SKM-1 (cell line): ENCODE measurements around the gene DNAJC15.
A peak's percentile ranks its signal among the peaks of the same experiment; 100 is the strongest.

Source experiments
- DNase-seq: peaks from one replicate; lab custom pipeline; 2025; ENCODE audit not compliant: unreplicated experiment; lab: John Stamatoyannopoulos, UW

Gene DNAJC15

GRCh38 chr13:43081866-43082265 is 58.5 kb downstream of the DNAJC15 start:
- no peak for DNase-seq

DNA sequence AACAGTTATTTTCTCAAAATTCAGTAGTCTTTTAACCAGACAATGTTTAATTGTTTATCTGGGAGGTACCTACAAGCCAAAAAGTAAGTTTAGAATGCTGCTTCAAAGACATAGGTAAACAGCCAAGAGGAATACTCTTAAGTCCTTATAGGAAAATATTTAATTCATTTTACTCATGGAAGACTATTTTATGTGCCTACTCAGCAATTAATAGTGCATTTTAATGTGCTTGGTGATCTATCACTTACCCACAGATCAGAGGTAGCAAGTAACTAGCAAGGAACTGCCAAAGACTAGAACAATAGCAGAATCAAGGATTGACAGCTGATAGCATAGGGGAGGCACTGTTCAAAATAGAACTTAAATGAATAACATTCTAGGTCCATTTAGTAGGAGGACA is 60.4 kb downstream of the DNAJC15 start:
- no peak for DNase-seq

- DNase-seq: peak; percentile 7
These were observed 62.2 kb downstream of the DNAJC15 start for GRCh38 chr13:43085545-43085944.

DNA sequence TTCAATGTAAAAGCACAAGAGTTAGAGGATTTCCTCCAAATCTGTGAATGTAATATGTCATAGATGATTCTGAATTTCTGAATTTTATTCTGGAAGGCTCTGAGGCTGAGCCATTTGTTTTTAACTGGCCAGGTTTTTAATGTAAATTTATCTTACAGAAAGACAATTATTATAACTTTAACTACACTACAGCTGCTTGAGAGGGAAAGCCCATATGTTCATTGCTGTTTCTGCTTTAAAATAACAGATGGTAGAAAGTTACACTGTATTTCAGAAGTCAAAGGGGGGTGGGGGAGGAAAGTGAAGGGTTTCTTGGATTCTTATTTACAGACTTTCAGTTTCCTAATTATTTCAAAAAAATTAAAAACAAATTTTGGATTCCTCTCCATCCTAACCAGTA is 62.8 kb downstream of the DNAJC15 start:
- no peak for DNase-seq

DNA sequence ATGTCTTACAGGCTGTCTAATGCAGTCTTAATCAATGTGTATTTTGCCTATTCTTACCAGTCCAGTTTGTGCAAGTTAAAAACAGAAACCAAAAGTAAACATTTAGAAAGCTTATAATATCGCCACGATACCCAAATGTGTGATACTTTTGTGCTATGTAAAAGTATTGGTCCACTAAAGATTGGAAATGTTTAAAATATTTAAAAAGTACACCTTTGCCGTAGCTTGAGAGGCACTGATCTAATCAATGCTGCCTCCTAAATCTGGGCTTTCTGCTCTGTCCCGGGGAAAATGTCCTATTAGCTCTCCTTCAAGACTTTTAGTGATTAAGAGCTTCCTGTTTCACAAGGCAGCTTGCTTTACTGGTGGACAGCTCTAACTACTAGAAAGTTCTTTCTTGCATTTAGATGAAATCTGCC is 64.7 kb downstream of the DNAJC15 start:
- DNase-seq: no peak

GRCh38 chr13:43089912-43090498 is 66.6 kb downstream of the DNAJC15 start:
- DNase-seq: no peak

DNA sequence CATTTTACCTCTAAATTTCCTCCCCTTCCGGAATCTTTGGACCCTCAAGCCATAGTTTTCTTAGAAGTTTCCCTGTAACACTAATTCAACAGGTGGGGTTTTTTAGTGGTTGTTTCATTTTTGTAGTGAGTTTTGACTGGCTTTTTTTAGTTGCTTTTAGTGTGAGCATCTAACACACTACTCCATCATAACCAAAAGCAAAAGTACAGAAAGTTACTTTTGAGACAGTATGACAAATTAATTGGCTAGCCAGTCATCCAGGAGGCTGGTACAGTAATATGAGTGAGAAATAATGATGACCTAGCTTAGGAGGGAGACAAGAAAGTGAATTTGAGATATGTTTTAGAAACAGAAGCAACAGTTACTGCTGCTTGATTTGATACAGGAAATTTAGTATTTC is 71.5 kb downstream of the DNAJC15 start:
- no peak for DNase-seq

GRCh38 chr13:43095771-43096719 is 72.7 kb downstream of the DNAJC15 start:
- no peak for DNase-seq

GRCh38 chr13:43100667-43101066 is 77.3 kb downstream of the DNAJC15 start:
- DNase-seq: no peak

DNA sequence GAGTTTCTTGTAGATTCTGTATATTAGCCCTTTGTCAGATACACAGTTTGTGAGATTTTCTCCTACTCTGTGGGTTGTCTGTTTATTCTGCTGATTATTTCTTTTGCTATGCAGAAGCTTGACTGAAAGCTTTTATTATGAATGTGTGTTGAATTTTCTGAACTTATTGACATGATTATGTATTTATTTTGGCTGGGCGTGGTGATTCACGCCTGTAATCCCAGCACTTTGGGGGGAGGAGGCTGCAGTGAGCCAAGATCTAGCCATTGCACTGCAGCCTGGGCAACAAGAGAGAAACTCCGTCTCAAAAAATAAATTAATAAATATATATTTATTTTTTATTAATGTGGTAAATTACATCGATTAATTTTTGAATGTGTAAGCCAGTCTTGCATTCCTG is 78.9 kb downstream of the DNAJC15 start:
- DNase-seq: no peak

DNA sequence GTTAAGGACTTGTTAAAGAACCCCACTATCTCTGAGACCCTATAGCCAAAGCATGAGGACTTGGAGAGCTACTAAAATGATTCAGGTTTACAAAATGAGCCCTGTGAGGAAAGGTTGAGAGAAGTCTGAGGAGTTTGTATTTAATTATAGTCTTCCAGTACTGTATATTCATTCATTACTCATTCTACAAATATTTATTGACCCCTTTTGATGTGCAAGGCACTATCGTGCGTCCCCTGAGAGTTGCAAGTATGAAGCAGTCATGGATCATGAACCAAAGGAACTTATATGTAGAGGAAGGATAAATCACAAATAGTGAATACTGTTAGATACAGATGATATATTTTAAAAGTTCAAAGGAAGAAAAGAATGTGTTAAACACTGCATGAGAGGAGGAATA is 84.4 kb downstream of the DNAJC15 start:
- no peak for DNase-seq

DNA sequence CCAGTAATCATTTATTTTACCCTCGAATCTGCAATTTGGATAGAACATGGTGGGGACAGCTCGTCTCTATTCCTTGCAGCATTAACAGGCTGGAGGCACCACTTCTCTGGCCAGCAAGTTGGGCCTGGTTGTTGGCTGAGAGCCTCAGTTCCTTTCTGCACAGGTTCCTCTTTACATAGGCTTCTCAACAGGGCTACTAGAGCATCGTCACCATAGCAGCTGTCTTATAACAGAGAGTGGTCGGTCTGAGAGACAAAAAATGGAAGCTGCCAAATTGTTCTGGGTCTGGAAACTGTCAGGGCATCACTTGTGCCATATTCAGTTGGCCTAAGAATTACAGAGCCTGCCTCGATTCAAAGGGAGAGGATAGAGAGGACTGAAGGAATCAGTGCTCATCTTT is 86.7 kb downstream of the DNAJC15 start:
- no peak for DNase-seq

- DNase-seq: no peak
These were observed 87.3 kb downstream of the DNAJC15 start for GRCh38 chr13:43110658-43111057.

DNA sequence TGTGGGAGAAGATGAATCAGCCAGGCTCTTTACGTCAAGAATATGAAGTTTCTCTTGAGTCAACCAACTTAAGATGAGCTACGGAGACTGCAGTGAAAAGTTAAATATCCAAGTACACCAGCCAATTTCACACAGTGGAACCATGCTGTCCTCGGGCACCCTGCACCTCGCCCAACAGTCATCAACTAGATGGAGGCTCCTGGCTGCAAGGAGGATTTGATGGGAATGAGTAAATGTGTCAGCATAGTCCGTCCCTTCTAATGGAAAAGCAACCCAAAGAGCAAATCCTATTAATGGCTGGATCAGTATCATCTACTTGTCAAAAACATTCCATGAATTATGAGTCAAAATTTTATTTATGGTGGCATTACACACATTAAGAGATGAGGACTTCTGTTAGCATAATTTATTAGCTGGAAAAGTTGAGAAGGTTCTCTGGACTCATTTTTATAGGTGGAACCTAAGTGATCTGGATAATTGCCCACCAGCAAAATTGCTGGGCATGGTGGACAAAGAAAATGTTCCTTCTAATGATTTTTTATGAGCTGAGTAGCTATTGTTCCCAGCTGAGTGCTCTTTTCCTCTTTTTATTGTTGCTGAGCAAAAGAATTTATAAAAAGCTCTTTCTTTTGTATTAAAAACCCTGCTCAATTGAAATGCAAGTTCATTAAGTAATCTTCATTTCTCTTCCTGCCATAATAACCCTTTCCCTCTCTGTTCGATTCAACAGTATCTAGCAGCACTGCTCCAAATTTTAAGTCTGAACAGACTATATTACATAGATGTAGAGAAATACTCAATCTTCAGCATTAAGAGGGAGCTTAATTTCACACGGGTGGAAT is 88.4 kb downstream of the DNAJC15 start:
- DNase-seq: no peak

GRCh38 chr13:43113603-43114002 is 90.2 kb downstream of the DNAJC15 start:
- no peak for DNase-seq

- DNase-seq: no peak
These were observed 91.1 kb downstream of the DNAJC15 start for GRCh38 chr13:43114504-43114903.

- no peak for DNase-seq
These were observed 91.8 kb downstream of the DNAJC15 start for GRCh38 chr13:43115141-43115540.

DNA sequence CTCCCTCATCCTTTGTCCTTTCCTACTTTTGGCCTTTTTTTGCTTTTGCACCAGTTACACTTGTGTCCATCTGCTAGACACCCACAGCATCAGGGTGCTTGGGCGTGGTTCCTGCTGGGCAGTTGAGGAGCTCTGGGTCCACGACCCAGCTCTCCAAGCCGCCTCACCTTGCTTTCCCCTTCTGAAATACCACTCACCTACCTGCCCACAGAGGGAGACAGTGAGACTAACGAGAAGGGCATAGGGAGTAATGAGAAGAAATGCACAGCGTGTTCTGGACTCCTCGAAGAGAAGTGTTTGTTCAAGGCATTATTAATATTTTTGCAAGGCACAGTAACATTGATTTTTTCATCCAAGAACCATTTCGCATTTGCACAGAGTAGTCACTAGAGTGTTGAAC is 92.9 kb downstream of the DNAJC15 start:
- DNase-seq: no peak

GRCh38 chr13:43118521-43118920 is 95.1 kb downstream of the DNAJC15 start:
- DNase-seq: no peak

DNA sequence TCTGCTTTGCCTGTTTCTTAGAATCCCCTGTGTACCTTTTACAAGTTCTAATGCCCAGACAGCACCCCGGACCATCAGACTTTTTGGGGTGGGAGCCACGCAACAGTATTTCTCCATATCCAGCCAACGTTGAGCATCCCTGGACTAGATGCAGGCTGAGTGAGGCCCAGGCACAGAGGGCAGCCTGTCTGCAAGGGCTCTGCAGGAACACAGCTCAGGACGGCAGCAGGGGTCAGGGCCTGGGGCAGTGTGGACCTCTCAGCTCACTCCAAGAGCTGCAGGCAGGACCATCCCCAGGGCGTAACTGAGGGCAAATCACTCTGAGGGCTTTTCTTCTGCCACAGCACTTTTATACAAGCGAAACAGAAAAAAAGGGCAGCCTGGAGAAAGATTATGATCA is 95.8 kb downstream of the DNAJC15 start:
- no peak for DNase-seq

DNA sequence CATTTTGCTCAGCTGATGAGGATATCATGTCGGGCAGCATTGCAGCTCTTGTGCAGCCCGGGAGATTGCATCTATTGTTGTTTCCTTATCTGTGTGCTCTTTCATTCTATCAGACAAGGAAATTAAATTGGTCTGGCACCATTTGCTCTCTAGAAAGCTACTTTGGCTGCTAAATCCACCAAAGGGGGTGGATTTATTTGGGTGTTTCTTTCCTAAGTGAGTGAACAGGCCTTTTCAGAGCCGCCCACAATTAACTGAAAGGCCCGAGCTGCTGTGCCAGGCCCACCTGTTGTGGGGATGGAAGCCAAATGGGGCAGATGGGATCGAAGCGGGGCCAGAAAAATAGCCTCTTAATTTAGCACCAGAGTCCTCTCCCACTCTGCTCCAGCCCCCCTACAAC is 99.4 kb downstream of the DNAJC15 start:
- no peak for DNase-seq

GRCh38 chr13:43123856-43124255 is 100.5 kb downstream of the DNAJC15 start:
- no peak for DNase-seq
